C4-2B (cell line): ENCODE measurements around the gene MPDU1.
A peak's percentile ranks its signal among the peaks of the same experiment; 100 is the strongest.
"Not testable (repeated sequence)": the region's sequence is repeated elsewhere in the genome, so short reads cannot be mapped to it uniquely, and the experiment has no call there.

ENCODE experiments used
- H3K27ac ChIP-seq: fragments of 450-650 bp; 2 replicates; pipeline ENCODE4 v1.5.1; 2017
- ZFX ChIP-seq: fragments of 450-650 bp; IDR thresholded peaks from 2 replicates; pipeline ENCODE4 v1.6.1; 2017
- TF ChIP-seq, protein P1 (sequence below): fragments of 450-650 bp; conservative IDR thresholded peaks from 2 replicates; pipeline ENCODE4 v1.5.1; 2017; ENCODE audit warnings: mild to moderate bottlenecking

Gene MPDU1

DNA sequence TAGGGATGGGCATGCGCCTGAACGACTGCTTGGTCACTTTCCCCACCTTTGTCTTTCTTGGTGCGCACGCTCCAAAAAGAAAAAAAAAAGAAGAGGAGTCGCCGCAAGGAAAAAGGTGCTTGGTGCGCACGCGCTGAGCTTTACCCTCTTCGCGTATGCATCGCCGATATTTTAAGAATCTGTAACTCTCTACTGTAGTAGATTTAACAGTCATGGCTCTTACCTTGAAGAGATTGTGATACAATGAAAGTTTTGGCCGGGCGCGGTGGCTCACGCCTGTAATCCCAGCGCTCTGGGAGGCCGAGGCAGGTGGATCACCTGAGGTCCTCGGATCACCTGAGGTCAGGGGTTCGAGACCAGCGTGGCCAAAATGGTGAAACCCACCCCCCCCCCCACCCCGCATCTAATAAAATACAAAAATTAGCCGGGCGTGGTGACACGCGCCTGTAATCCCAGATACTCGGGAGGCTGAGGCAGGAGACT lies 31.7 kb downstream of the MPDU1 start:
- no peak for TF ChIP-seq ZFX
- TF ChIP-seq, protein P1, sequence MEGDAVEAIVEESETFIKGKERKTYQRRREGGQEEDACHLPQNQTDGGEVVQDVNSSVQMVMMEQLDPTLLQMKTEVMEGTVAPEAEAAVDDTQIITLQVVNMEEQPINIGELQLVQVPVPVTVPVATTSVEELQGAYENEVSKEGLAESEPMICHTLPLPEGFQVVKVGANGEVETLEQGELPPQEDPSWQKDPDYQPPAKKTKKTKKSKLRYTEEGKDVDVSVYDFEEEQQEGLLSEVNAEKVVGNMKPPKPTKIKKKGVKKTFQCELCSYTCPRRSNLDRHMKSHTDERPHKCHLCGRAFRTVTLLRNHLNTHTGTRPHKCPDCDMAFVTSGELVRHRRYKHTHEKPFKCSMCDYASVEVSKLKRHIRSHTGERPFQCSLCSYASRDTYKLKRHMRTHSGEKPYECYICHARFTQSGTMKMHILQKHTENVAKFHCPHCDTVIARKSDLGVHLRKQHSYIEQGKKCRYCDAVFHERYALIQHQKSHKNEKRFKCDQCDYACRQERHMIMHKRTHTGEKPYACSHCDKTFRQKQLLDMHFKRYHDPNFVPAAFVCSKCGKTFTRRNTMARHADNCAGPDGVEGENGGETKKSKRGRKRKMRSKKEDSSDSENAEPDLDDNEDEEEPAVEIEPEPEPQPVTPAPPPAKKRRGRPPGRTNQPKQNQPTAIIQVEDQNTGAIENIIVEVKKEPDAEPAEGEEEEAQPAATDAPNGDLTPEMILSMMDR: no peak
- peak overlapping the region; percentile 70 for H3K27ac ChIP-seq

DNA sequence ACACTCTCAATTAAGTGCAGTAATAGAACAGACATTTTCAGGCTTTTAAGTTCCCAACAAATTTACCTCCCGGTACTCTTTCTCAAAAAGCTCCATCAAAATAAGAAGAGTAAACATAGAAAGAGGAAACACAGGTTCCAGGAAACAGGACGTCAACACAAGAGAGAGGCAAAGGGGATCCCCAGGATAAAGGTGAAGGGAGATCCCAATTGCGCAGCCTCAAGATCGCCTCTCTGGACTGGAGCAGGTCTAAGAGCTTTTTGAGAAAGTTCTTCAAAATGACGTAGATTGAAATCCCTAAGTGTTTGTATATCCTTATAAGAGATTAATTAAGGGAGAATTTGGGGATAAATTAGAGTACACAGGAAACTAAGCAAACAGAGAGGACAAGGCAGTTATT lies 35.0 kb downstream of the MPDU1 start:
- TF ChIP-seq, protein P1: no peak
- no peak for TF ChIP-seq ZFX
- H3K27ac ChIP-seq: no peak overlapping the region

DNA sequence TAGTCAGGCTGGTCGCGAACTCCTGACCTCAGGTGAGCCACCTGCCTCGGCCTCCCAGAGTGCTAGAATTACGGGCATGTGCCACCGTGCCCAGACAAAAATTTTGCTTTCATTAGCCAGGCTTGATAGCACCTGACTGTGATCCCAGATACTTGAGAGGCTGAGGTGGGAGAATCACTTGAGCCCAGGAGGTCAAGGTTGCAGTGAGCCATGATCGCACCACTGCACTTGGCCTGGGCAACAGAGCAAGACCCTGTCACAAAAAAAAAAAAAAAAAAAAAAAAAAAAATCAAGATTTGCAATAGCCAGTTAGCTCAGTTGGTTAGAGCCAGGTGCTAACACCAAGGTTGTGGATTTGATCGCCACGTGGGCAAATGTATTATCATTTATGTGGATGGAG lies 37.2 kb downstream of the MPDU1 start:
- H3K27ac ChIP-seq: no peak overlapping the region
- TF ChIP-seq, protein P1: no peak
- TF ChIP-seq ZFX: no peak

DNA sequence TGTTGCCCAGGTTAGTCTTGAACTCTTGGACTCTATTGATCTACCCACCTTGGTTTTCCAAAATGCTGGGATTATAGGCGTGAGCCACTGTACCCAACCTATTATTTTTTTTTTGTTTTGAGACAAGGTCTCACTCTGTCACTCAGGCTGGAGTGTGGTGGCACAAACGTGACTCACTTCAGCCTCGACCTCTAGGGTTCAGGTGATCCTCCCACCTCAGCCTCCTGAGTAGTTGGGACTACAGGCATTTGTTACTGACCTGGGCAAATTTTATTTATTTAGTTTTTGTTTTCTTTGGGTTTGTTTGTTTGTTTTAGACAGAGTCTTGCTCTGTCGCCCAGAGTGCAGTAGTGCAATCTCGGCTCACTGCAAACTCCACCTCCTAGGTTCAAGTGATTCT lies 40.0 kb downstream of the MPDU1 start:
- TF ChIP-seq, protein P1: no peak
- TF ChIP-seq ZFX: no peak
- H3K27ac ChIP-seq: no peak overlapping the region

DNA sequence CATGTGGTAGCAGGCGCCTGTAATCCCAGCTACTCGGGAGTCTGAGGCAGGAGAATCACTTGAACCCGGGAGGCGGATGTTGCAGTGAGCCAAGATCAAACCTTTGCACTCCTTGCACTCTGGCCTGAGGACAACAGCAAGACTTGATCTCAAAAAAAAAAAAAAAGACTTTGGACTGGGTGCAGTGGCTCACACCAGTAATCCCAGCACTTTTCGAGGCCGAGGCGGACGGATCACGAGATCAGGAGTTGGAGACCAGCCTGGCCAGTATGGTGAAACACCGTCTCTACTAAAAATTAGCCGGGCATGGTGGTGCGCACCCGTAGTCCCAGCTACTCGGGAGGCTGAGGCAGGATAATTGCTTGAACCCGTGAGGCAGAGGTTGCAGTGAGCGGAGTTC lies 42.1 kb downstream of the MPDU1 start:
- H3K27ac ChIP-seq: not testable (repeated sequence)

DNA sequence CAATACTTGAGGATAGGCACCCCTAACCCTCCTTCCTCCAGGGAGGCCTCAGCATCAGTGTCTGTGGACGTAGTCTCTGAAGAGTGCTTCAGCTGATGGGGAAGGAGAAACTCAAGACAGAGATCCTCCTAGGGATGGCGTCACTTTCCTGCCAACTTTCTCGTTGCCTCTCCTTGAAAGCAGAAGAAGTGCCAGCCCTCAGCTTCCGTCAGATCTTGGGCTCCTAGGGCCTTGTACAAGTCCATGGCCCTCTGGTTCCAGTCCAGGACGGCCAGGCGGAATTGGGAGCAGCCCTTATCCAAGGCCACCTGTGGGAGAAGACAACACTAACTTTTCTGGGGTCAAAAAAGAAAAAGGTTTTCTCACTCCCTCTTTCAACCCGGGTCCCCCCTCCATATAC lies 42.7 kb downstream of the MPDU1 start:
- no peak for TF ChIP-seq ZFX
- TF ChIP-seq, protein P1: no peak
- H3K27ac ChIP-seq: no peak overlapping the region

DNA sequence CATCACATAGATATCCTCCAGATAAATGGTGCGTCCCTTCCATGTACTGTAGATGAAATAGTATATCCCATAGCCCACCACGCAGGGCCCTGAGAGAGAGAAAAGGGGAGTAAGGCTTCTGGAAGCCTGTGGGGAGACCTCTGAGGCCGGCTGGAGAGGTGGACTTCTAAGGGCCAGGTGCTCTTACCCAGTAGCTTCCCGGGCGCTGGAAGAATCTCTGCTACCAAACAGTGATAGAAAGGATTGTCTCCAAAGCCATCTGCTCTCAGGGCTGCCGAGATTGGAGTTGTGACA lies 43.3 kb downstream of the MPDU1 start:
- TF ChIP-seq, protein P1: no peak
- TF ChIP-seq ZFX: no peak
- H3K27ac ChIP-seq: peak overlapping the region; percentile 76

DNA sequence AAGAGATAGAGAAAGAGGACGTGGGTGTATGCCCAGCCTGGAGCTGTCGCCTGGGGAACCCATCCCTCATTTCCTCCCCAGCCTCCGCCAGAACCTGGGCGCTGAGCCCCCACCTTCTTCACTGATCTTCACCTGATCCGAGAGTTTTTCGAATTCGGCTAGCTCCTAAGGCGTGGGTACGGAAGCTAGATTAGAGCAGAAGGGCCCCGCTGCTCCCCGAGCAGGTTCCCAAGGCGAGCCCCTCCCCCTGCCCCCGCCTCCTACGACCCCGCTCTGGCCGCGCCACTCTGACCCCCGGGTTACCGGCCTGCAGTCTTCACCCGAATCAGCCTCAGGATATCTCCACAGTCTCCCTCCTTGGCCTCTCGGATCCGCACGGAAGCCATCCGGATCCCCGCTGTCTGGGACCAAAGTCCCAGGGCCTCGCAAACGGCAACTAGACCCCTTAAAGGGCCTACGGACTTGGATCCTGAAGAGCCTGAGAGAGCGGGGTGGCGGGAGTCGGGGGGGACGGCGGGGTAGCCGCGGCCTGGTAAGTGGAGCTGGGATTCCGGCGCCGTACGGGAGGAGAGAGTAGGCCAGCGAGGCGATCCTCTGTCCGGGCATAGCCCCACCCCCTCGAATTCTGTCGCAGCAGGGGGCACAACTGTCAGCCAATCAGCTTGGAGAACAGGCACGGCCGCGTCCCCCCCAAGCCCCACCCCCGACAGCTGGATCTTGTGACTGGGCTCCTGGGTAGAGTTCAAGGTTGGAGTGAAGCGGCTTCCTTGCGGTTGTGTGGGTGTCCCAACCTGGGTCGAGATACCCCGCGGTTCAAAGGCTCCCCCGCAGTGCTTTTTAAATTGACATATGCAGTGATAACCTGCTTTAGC lies 43.8 kb downstream of the MPDU1 start, which contains the start of gene SAT2:
SAT2 (minus strand) TSS at position 572 of the 872 bp plus-strand sequence; CDS start at position 386, 186 bp downstream.
- peak within 1 kb of the TSS; percentile 76 for H3K27ac ChIP-seq

More for the DNA sequence above, 43.8 kb downstream of the MPDU1 start, which contains the start of gene SAT2:
- peak; percentile 89; the same call in 1 of the 2 replicates for TF ChIP-seq ZFX
- TF ChIP-seq, protein P1: no peak
